KG1 (cell line): Measurements from ENCODE around the gene RECQL5.
"Not testable (repeated sequence)": the region's sequence is repeated elsewhere in the genome, so short reads cannot be mapped to it uniquely, and the experiment has no call there.

ENCODE experiments used
- DNase-seq: peaks from one replicate; lab custom pipeline; 2025; lab: John Stamatoyannopoulos, UW

Gene RECQL5

DNA sequence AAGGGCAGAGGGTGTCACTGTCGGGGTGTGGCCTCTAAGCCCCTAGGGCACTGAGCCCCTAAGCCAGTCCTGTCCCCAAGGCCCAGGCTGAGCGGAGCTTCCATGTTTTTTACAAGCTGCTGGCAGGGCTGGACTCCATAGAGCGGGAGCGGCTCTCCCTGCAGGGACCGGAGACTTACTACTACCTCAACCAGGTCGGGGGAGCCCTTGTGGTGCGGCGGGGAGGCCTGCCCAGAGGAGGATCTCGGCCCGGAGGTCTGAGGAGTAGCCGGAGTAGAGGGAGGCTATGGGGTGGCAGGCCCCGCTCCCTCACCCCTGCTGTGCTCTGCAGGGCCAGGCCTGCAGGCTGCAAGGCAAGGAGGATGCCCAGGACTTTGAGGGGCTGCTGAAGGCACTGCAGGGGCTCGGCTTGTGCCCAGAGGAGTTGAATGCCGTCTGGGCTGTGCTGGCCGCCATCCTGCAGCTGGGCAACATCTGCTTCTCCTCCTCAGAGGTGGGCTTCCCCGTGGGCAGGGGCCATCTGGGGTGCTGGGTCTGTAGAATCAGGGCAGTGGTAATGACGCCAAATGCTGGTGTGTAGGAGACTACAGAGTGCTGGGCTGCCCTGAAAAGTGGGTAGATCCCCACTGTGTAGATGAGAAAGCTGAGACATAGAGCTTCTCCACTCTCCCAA lies 74.5 kb downstream of the RECQL5 start:
- DNase-seq = no peak

DNA sequence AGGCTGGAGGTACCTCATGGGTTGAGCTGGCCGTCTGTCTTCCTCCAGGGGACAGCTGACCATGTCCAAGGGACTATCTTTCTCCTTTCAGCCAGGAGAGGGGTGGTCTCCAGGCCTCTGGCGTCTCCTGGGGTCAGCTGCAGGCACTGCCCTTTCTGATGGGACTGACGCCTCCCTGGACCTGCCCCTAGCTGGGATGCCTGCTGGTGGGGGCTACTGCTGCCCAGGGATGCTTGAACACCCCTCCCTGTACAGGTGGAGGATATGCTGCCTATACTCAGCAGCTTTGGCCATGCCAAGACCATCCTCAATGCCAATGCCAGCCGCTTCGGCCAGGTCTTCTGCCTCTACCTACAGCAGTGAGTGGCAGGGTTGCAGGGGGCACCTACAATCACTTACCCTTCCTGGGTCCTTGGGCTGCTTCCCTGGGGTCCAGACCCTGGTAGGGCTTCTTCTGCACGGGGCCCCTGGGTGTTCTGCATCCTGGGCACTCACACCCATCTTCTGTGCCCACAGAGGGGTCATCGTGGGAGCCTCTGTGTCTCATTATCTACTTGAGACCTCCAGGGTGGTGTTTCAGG lies 75.1 kb downstream of the RECQL5 start:
- no peak for DNase-seq

GRCh38 chr17:75590849-75591721 lies 75.9 kb downstream of the RECQL5 start:
- no peak for DNase-seq

- DNase-seq = no peak
These were observed 76.6 kb downstream of the RECQL5 start for GRCh38 chr17:75590314-75590761.

GRCh38 chr17:75589919-75590303 lies 77.0 kb downstream of the RECQL5 start:
- DNase-seq = no peak

DNA sequence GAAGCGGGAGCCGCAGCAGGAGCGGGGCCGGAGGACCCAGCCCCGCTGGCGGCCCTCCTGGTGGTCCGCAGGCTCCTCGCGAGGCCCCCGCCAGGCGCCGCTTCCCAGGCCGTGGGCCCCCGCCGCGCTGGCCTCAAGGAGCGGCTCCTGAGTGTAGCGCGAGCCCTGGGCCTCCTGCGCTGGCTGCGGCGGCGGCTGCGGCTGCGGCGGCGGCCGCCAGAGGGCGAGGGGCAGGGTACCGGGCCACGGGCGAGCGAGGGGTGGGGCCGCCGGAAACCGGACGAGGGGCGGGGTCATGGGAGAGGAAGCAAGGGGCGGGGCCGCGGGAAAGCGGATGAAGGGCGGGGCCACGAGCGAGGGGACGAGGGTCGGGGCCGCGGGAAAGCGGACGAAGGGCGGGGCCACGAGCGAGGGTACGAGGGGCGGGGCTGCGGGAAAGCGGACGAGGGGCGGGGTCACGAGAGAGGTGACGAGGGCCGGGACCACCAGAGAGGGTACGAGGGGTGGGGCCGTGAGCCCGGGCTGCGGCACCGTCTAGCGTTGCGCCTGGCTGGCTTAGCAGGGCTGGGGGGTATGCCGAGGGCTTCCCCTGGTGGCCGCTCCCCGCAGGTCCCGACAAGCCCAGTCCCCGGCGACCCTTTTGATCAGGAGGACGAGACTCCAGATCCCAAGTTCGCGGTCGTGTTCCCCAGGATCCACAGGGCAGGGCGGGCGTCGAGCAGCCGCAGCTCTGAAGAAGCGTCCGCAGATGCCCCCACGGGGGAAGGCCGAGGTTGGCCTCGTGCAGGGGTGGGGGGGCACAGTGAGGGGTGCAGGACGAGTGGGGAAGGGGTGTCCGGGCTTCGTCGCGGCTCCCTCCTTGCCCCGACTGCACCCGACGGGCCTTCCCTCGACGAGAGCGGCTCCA lies 77.7 kb downstream of the RECQL5 start:
- peak; percentile 67 for DNase-seq

DNA sequence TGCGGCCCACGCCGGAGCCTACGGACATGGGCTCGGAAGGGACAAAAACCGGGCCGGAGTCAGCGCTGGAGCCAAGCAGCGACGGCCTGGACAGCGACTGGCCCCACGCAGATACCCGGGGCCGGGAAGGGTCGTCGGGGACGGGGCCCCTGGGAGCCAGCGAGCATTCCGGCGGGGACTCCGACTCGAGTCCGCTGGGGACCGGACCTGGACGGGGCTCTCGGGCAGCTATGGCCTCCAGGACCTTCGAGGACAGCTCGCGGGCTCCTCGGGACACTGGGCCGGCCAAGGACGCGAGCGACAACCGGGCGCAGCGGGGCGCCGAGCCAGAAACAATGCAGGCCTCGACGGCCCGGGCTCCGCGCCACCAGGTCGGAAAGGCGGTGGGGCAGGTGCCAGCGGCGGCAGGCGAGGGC lies 78.3 kb downstream of the RECQL5 start:
- DNase-seq = no peak

GRCh38 chr17:75587675-75588595 lies 79.0 kb downstream of the RECQL5 start, which contains the start of gene MYO15B:
Gene MYO15B (plus strand): TSS chr17:75587800. CDS start chr17:75588058, 258 bp downstream.
- peak; percentile 59 for DNase-seq

DNA sequence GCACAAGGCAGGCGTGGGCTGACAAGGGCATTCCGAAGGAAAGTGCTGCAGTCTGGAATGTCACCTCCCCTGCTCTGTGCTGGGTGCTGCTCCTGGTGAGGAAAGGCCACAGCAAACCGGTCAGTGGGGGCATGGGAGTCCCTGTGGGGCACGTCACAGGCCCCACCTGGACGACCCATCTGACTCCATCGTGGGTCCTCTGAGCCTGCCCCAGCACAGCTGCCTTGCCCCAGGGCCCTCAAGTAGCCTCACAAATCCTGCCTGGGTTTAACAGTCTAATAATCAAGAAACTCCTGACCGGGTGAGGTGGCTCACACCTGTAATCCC lies 82.1 kb downstream of the RECQL5 start:
- DNase-seq = no peak

- not testable (repeated sequence) for DNase-seq
These were observed 83.8 kb downstream of the RECQL5 start for GRCh38 chr17:75583197-75583596.

DNA sequence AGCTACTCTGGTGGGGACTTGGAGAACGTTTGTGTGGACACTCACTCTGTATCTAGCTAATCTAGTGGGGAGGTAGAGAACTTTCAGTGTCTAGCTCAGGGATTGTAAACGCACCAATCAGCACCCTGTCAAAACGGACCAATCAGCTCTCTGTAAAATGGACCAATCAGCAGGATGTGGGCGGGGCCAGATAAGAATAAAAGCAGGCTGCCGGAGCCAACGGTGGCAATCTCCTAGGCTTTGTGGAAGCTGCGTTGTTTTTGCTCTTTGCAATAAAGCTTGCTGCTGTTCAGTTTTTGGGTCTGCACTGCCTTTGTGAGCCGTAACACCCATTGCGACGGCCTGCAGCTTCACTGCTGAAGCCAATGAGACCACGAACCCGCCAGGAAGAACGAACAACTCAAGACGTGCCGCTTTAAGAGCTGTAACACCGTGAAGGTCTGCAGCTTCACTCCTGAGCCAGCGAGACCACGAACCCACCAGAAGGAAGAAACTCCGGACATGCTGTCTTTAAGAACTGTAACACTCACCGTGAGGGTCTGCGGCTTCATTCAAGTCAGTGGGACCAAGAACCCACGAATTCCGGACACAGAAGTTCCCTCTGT lies 85.7 kb downstream of the RECQL5 start:
- not testable (repeated sequence) for DNase-seq
